ENCODE measurements around the gene KIRREL2. TPM values are rescaled to one million over a fixed set of nuclear protein-coding genes. Genes with fewer than 3 reads are reported as not detected.
A peak's percentile ranks its signal among the peaks of the same experiment; 100 is the strongest.

The KIRREL2 gene
- total and polyA plus RNA-seq, 9 of the 15 experiments (the other 6 are each of a cell fraction or from before 2014, with no cell fraction given): 0.01 to 0.12 (median 0.09) TPM; not detected in 4

DNA sequence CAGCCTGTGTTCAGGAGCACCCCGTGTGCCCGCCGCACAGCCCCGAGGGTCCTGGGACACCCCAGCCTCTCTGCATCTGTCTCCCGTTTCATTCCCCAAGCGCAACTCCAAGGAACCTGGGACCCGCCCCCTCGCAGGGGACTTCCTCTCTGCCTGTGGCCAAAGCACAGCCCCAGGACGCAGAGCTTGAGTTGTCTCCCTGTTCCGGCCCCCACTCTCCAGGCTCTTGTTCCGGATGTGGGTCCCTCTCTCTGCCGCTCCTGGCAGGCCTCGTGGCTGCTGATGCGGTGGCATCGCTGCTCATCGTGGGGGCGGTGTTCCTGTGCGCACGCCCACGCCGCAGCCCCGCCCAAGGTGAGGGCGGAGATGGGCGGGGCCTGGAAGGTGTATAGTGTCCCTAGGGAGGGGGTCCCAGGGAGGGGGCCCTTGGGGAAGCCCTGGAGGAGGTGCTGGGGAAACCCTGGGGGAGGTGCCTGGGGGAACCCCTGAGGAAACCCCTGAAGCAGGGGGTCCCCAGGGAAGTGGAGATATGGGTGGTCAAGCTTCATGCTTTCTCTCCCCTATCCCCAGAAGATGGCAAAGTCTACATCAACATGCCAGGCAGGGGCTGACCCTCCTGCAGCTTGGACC, 47.0 kb downstream of the KIRREL2 start (continued):
- TF ChIP-seq, protein P1, sequence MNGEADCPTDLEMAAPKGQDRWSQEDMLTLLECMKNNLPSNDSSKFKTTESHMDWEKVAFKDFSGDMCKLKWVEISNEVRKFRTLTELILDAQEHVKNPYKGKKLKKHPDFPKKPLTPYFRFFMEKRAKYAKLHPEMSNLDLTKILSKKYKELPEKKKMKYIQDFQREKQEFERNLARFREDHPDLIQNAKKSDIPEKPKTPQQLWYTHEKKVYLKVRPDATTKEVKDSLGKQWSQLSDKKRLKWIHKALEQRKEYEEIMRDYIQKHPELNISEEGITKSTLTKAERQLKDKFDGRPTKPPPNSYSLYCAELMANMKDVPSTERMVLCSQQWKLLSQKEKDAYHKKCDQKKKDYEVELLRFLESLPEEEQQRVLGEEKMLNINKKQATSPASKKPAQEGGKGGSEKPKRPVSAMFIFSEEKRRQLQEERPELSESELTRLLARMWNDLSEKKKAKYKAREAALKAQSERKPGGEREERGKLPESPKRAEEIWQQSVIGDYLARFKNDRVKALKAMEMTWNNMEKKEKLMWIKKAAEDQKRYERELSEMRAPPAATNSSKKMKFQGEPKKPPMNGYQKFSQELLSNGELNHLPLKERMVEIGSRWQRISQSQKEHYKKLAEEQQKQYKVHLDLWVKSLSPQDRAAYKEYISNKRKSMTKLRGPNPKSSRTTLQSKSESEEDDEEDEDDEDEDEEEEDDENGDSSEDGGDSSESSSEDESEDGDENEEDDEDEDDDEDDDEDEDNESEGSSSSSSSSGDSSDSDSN (IDR thresholded peaks at IDR 0.05; ENCODE audit: borderline replicate concordance in 1 of 2, low read depth in 2 of 2, low read length in 2 of 2): 0 out of 4 replicates have a peak, but pooled peaks of 1 of the 2 experiments have one; percentile 31
- peak; percentile 54; the same call in 1 of the 2 replicates for TF ChIP-seq PHF8 (IDR thresholded peaks at IDR 0.05; ENCODE audit: borderline replicate concordance, low read length)
- TF ChIP-seq, protein P2, sequence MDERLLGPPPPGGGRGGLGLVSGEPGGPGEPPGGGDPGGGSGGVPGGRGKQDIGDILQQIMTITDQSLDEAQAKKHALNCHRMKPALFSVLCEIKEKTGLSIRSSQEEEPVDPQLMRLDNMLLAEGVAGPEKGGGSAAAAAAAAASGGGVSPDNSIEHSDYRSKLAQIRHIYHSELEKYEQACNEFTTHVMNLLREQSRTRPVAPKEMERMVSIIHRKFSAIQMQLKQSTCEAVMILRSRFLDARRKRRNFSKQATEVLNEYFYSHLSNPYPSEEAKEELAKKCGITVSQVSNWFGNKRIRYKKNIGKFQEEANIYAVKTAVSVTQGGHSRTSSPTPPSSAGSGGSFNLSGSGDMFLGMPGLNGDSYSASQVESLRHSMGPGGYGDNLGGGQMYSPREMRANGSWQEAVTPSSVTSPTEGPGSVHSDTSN (CRISPR knock-in tag; IDR thresholded peaks at IDR 0.05; ENCODE audit: low read depth): no peak
- TF ChIP-seq, protein P2 (tag; conservative IDR thresholded peaks at IDR 0.05; ENCODE audit: low read depth): no peak
- peak; percentile 71 for TF ChIP-seq SP1 (CRISPR knock-in tag; IDR thresholded peaks at IDR 0.05)
- peak; percentile 87 for TF ChIP-seq GABPB1 (CRISPR knock-in tag; IDR thresholded peaks at IDR 0.05)
- TF ChIP-seq L3MBTL2 (IDR thresholded peaks at IDR 0.05): peak; percentile 91
- TF ChIP-seq CREB1 (IDR thresholded peaks at IDR 0.05): no peak; the same call in 1 of the 2 replicates
- 0 out of 2 replicates have a peak, but pooled peaks have one; percentile 49 for TF ChIP-seq CREB1 (CRISPR knock-in tag; IDR thresholded peaks at IDR 0.05)
- peak; percentile 86 for TF ChIP-seq CREB3L1 (IDR thresholded peaks at IDR 0.05; ENCODE audit: borderline replicate concordance, low read depth)
- TF ChIP-seq MCM2 (IDR thresholded peaks at IDR 0.05; ENCODE audit: low read depth): no peak
- no peak for TF ChIP-seq ZKSCAN8 (CRISPR knock-in tag; IDR thresholded peaks at IDR 0.05)
- peak; percentile 10 for TF ChIP-seq NEUROD1 (IDR thresholded peaks at IDR 0.05; ENCODE audit: borderline replicate concordance, low read depth, low read length, partially characterized antibody)
- TF ChIP-seq ZNF121 (CRISPR knock-in tag; conservative IDR thresholded peaks at IDR 0.05): no peak
- TF ChIP-seq LCOR (CRISPR knock-in tag; IDR thresholded peaks at IDR 0.05): 0 out of 2 replicates have a peak, but pooled peaks have one; percentile 29
